Activated T-helper 1 cell treated with anti-CD3 and anti-CD28 coated beads, Interleukin-12 subunit alpha, Interleukin-12 subunit beta, Interleukin-2, Interleukin-4 antibody, amounts not matched to agents 30 ng/mL and 10 ng/mL and 1 ng/mL, durations not matched to agents 14 hours and 24 hours and 36 hours (primary cell): Measurements from ENCODE around the gene DHRSX. TPM values are rescaled to one million over a fixed set of nuclear protein-coding genes. Genes with fewer than 3 reads are reported as not detected.
"Not testable (repeated sequence)": the region's sequence is repeated elsewhere in the genome, so short reads cannot be mapped to it uniquely, and the experiment has no call there.

ENCODE experiments used
- DNase-seq: peaks from one replicate; pipeline ENCODE4 v3.0.0; 2021; ENCODE audit warnings: low spot score
- H3K27ac Mint-ChIP-seq: one replicate; pipeline ENCODE4 v1.8.0; 2021; ENCODE audit warnings: mild to moderate bottlenecking, mixed read lengths
- H3K27me3 Mint-ChIP-seq: one replicate; pipeline ENCODE4 v1.8.0; 2022; ENCODE audit warnings: mild to moderate bottlenecking, moderate library complexity, mixed read lengths; ENCODE audit not compliant: insufficient read depth
- H3K36me3 Mint-ChIP-seq: one replicate; pipeline ENCODE4 v1.8.0; 2021; ENCODE audit warnings: low read depth, mixed read lengths
- H3K4me1 Mint-ChIP-seq: one replicate; pipeline ENCODE4 v1.8.0; 2021; ENCODE audit warnings: low read depth, mixed read lengths
- H3K4me3 Mint-ChIP-seq: one replicate; pipeline ENCODE4 v1.8.0; 2021; ENCODE audit warnings: mild to moderate bottlenecking, moderate library complexity, mixed read lengths
- H3K9me3 Mint-ChIP-seq: one replicate; pipeline ENCODE4 v1.8.0; 2021; ENCODE audit warnings: mixed read lengths
- intact Hi-C: fragments of 100-400 bp; cut with micrococcal nuclease; formaldehyde crosslinking; loops from one replicate; pipeline ENCODE4 v1.15.1; 2024
- total RNA-seq: library from RNA; stranded (reverse); gene quantifications from 2 replicates; pipeline ENCODE4 v1.2.3, GENCODE V29; 2022

The DHRSX gene
- total RNA-seq, 1 donor from 2014 or later, result 26.3 TPM

DNA sequence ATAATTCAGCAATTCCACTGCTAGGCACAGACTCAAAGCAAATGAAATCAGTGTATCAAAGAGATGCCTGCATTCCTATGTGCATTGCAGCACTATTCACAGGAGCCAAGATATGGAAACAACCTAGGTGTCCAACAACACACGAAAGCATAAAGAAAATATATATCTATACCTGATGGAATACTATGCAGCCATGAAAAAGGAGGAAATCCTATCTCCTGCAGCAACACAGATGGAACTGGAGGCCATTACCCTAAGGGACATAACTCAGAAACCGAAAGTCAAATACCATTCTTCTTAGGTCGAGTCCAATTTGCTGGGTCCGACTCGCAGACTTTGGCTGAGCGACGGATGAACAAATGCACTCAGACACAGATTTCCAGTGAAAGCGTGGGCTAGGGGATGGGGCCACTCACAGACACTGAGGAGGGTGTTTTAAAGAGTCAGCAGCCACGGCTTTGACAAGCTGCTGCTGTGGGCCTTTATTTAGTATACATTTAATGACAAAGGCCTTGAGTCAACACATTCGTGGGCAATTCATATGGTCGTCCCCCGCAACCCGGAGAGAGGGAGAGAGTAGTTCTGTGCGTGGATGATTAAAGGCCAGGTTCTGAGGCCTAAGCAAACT, 93.8 kb downstream of the DHRSX start:
- Mint-ChIP-seq H3K4me3 (no peak overlapping the region), H3K4me1 (no peaks in the 10 kb centered on the region), H3K36me3 (peaks cover 20% of the 10 kb centered on the region), H3K9me3 (peaks cover 15% of the 10 kb centered on the region), H3K27ac (no peak overlapping the region), H3K27me3 (no peaks in the 10 kb centered on the region)
- DNase-seq, result no peak
- intact Hi-C loops, result no loop called here

DNA sequence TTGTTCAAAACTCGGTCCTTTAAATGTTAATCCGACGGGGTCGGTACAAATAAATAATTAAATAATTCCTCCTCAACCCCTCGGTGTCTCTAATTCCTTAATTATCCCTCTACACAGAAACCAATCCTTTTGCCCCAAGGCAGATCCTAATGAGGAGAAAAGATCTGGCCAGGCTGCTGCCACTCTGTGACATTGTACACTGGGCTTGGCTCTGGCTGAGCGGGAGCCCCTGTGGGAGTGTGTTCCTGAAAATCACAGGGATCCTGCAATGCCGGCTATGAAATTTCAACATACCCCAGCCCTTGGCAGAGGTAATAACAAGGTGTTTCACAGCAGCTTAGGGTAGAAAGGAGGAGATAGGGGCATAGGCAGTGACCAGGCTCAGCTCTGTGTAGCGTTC, 96.0 kb downstream of the DHRSX start:
- H3K36me3 Mint-ChIP-seq, result peaks cover 25% of the 10 kb centered on the region
- no peak for DNase-seq
- no peak overlapping the region for H3K4me3 Mint-ChIP-seq
- H3K27ac Mint-ChIP-seq, result no peak overlapping the region
- peaks cover 15% of the 10 kb centered on the region for H3K9me3 Mint-ChIP-seq
- H3K4me1 Mint-ChIP-seq, result no peaks in the 10 kb centered on the region
- intact Hi-C loops, result no loop called here
- no peaks in the 10 kb centered on the region for H3K27me3 Mint-ChIP-seq

DNA sequence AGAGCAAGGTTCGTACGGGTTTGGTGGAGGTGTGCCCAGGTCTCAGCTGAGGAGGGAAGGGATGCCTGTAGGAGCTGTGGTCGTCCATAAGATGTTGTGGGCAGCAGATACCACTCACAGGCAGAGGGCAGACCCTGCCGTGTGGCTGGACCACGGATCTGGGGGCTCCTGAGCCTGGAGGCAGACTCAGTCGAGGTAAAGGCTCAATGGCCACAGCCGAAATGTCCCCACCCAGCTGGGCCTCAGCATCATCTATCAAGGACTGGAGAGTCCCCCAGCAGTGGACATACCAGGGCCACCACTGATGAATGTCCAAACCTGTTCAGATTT, 98.5 kb downstream of the DHRSX start:
- Mint-ChIP-seq H3K4me3 (no peak overlapping the region), H3K27ac (no peak overlapping the region), H3K9me3 (peaks cover 9% of the 10 kb centered on the region), H3K4me1 (no peaks in the 10 kb centered on the region), H3K27me3 (no peaks in the 10 kb centered on the region), H3K36me3 (peaks cover 16% of the 10 kb centered on the region)
- intact Hi-C loops, result no loop called here
- DNase-seq, result no peak

DNA sequence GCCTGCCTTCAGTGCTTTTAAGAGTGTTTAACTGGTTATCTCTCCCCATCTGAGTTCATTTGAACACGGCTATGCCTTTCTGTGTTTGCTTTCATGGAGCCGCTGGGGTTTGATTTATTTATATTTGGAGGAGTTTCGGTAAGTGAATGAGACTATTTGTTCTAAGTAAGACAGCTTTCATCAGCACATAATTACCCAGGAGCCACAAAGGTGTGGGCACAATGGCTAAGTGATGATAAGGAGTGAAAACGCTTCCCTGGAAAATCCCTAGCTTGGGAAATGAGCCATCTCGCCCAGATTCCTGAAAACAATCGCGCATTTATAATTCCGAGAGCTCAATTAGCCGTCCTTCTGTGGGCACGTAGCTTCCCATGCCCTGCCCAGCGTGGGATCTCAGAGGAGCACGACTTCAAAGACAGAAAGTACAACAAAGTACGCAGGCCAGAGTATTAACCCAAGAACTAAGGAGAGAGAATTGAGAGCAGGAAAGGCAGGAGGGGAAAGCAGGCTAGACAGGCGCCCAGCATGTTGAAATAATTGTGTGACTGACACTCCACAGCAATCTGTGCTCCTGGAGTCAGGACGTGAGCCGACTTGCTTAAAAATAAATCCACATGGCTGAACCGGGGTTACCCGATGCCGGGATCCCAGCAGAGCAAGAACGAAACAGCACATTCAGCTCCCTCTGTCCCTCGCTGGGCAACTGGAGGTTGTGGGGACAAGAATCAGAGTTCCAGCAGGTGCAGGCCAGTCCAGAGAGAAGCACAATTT, 99.0 kb downstream of the DHRSX start:
- Mint-ChIP-seq H3K4me1 (no peaks in the 10 kb centered on the region), H3K27me3 (no peaks in the 10 kb centered on the region), H3K27ac (no peak overlapping the region), H3K36me3 (peaks cover 11% of the 10 kb centered on the region), H3K9me3 (peaks cover 3% of the 10 kb centered on the region), H3K4me3 (no peak overlapping the region)
- intact Hi-C loops, result no loop called here
- DNase-seq, result no peak

DNA sequence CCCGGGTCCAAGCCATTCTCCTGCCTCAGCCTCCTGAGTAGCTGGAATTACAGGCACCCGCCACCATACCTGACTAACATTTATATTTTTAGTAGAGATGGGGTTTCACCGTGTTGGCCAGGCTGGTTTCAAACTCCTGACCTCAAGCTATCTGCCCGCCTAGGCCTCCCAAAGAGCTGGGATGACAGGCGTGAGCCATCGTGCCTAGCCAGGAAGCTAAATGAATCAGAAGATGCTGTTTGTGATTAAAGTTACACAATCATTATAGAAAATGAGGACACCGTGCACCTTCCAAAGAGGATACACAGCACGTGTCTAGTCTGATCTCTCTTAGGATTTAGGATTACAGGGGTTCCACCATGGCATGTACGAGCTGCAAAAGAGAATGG, 99.6 kb downstream of the DHRSX start:
- intact Hi-C loops, result no loop called here
- H3K27ac Mint-ChIP-seq, result no peak overlapping the region
- H3K4me3 Mint-ChIP-seq, result no peak overlapping the region
- H3K27me3 Mint-ChIP-seq, result no peaks in the 10 kb centered on the region
- no peak for DNase-seq
- peaks cover 8% of the 10 kb centered on the region for H3K36me3 Mint-ChIP-seq
- no peaks in the 10 kb centered on the region for H3K9me3 Mint-ChIP-seq
- no peaks in the 10 kb centered on the region for H3K4me1 Mint-ChIP-seq

DNA sequence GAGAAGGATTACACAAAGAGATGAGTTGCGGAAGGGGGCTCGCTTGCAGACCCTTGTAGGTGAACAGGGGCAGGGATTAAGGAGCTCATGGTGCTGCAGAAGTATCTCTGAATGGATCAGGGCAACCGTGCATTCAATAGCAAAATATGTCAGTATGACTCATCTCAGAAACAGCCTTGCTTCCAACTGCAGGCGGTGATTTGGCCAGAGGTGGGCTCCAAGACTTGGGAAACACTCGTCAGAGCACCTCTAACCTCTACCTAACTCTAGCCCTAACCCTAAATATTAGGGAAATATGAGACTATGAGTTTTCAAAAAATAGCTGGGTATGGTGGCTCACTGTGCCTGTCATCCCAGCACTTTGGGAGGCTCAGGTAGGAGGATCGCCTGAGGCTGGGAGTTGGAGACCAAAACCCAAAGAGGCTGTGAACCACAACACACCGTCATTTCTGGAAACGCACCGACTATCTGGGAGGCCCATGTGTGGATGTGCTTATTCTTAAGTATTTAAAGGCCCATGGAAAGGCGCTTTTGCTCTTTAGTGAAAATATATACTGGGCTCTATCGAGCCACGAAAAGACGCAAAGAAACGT, 102.6 kb downstream of the DHRSX start:
- Mint-ChIP-seq H3K4me1 (no peaks in the 10 kb centered on the region), H3K27me3 (no peaks in the 10 kb centered on the region), H3K9me3 (no peaks in the 10 kb centered on the region), H3K36me3 (peaks cover 6% of the 10 kb centered on the region), H3K4me3 (no peak overlapping the region), H3K27ac (no peak overlapping the region)
- DNase-seq, result no peak
- intact Hi-C loops, result no loop called here

DNA sequence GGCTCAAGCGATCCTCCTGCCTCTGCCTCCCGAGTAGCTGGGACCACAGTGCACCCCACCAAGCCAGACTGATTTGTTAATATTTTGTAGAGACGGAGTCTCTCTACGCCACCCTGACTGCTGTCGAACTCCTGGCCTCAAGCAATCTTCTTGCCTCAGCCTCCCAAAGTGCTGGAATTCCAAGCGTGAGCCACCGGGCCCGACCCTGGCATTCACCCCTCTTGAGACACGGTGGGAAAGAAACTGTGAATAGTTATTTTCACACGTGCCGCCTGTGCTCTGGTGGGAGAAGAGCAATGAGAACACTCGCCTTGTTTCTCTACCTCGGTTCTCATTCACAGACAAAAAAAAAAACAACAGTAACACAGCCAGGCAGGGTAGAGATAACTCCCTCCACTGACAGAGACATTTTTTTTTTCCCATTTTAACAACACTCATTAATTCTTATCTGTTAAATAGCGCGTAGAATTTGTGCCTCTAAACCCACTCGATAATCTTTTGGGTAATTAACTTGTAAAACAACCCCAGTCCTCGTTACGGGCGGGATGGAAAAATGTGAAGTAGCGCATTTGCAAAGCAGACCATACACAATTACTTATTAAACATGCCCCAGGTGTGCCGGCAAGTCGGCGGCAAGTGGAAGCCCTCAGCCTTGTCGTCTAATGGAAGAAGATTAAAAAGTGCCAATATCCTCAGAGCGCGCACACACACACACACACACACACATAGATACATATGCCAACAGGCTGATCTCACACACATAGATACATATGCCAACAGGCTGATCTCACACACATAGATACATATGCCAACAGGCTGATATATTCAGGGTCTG, 103.3 kb downstream of the DHRSX start:
- intact Hi-C loops, result no loop called here
- Mint-ChIP-seq H3K27me3 (no peaks in the 10 kb centered on the region), H3K4me1 (no peaks in the 10 kb centered on the region), H3K9me3 (no peaks in the 10 kb centered on the region), H3K4me3 (no peak overlapping the region), H3K27ac (no peak overlapping the region), H3K36me3 (peaks cover 6% of the 10 kb centered on the region)
- no peak for DNase-seq

DNA sequence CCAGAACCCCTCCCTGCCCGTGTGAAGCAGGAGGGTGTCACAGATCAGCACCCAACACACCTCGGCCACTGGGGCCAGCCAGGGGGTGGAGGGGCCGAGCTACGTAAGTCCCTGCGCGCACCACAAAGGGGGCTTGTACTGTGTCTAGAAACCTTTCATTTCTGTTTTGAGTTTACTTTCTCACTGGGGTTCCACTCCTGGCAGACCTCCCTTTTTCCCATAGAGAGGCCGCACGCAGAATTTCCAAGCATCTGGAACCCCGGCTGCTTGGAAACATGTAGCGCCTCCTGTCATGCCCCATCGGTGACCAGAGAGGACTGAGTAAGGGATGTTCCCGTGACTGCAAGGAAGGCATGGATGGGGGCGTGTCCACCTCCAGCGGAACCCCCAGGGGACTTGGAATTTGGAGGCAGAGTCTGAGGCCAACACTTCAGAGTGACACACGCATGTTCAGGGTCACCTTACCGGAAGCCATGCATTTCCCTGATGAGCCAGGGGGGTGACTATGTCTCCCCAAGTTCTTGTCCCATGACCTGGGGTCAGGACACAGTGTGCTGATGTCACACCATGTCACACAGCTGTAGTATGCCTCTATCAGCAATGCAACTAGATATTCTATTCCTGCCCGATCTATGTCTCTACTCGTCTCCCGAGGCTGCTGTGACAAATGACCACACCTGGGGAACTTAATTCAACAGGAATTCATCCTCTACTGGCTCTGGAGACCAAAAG, 105.3 kb downstream of the DHRSX start:
- no peak overlapping the region for H3K27ac Mint-ChIP-seq
- no peak overlapping the region for H3K4me3 Mint-ChIP-seq
- peaks cover 12% of the 10 kb centered on the region for H3K36me3 Mint-ChIP-seq
- intact Hi-C loops, result no loop called here
- no peaks in the 10 kb centered on the region for H3K4me1 Mint-ChIP-seq
- DNase-seq, result no peak
- H3K27me3 Mint-ChIP-seq, result no peaks in the 10 kb centered on the region
- H3K9me3 Mint-ChIP-seq, result peaks cover 12% of the 10 kb centered on the region

DNA sequence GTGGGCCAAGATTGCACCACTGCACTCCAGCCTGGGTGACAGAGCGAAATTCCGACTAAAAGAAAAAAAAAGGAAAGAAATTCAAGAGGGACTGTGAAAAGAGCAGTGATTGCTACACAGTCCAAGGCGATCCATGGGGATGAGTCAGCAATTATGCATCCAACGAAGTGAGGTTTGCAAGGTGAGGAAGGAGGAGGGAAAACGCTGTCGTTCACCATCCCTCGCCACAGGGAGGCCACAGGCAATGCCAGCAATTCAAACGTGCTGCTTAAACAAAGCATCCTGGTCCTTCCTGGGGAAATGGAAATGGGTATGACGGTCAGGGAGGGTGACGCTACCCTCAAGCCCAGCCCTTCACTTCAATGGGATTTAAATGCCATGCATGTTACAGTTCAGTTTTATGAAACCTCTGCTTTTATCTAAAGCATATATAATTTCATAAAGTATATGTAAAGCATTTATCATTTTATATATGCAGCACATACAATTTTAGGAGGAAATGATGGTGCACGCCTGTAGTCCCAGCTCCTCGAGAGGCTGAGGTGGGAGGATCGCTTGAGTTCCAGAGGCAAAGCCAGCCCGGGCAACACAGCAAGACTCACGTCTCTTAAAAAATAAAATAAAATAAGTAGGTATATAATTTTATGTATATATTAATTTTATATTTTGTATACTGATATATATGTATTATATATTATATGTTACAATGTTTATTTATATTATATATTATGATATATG, 108.7 kb downstream of the DHRSX start:
- intact Hi-C loops, result no loop called here
- no peak overlapping the region for H3K4me3 Mint-ChIP-seq
- no peaks in the 10 kb centered on the region for H3K27me3 Mint-ChIP-seq
- no peak for DNase-seq
- peaks cover 12% of the 10 kb centered on the region for H3K9me3 Mint-ChIP-seq
- H3K36me3 Mint-ChIP-seq, result peaks cover 16% of the 10 kb centered on the region
- H3K4me1 Mint-ChIP-seq, result no peaks in the 10 kb centered on the region
- no peak overlapping the region for H3K27ac Mint-ChIP-seq

DNA sequence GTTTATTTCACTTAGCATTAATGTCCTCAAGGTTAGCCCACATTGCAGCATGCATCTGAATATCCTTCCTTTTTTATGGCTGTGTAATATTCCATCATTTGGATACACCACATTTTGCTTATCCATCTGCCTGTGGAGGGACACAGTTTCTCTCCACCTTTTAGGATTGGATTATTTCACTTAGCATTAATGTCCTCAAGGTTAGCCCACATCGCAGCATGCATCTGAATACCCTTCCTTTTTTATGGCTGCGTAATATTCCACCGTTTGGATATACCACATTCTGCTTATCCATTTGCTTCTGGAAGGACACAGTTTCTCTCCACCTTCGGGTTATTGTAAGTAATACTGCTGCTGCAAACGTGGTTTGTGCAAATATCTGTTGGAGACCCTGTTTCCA, 110.0 kb downstream of the DHRSX start:
- H3K36me3 Mint-ChIP-seq, result peaks cover 16% of the 10 kb centered on the region
- no peak overlapping the region for H3K27ac Mint-ChIP-seq
- intact Hi-C loops, result no loop called here
- DNase-seq, result no peak
- H3K9me3 Mint-ChIP-seq, result peaks cover 12% of the 10 kb centered on the region
- no peaks in the 10 kb centered on the region for H3K4me1 Mint-ChIP-seq
- H3K27me3 Mint-ChIP-seq, result no peaks in the 10 kb centered on the region
- no peak overlapping the region for H3K4me3 Mint-ChIP-seq

DNA sequence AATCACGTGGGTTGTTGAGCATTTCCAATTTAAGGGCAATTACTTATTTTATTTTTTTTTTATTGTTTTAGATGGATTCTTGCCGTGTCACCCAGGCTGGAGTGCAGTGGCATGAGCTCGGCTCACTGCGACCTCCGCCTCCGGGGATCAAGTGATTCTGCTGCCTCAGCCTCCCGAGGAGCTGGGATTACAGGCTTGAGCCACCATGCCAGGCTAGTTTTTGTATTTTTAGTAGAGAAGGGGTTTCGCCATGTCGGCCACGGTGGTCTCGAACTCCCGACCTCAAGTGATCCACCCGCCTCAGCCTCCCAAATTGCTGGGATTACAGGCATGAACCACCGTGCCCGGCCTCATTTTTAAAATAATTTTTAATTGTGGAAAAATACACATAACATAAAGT, 111.0 kb downstream of the DHRSX start:
- H3K27me3 Mint-ChIP-seq, H3K4me3 Mint-ChIP-seq, intact Hi-C loops, H3K4me1 Mint-ChIP-seq, DNase-seq, H3K27ac Mint-ChIP-seq: not testable (repeated sequence)
- Mint-ChIP-seq H3K36me3 (peaks cover 16% of the 10 kb centered on the region), H3K9me3 (peaks cover 12% of the 10 kb centered on the region)

DNA sequence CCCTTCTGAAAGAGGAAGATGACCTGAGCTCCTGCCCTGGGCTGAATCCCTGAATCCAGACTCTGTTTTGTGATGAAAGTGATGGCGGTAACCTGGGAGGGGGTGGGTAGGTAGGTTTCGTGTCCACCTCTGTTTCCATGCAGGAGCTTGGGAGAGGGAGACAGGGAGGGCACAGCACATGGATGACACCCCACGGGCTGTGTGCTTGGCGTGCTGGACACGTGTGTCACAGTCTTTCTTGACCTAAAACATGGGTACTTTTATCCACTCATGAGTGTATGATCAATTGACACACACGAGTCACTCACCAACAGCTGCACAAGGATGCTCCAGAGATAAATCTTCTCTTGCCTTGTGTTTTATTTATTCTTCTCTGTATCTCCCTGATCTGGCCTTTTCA, 111.5 kb downstream of the DHRSX start:
- Mint-ChIP-seq H3K36me3 (peaks cover 16% of the 10 kb centered on the region), H3K9me3 (peaks cover 12% of the 10 kb centered on the region), H3K4me3 (no peak overlapping the region), H3K4me1 (no peaks in the 10 kb centered on the region), H3K27ac (no peak overlapping the region), H3K27me3 (no peaks in the 10 kb centered on the region)
- intact Hi-C loops, result no loop called here
- DNase-seq, result no peak
